H1 (cell line): ENCODE data around the gene ADAM21. TPM values are rescaled to one million over a fixed set of nuclear protein-coding genes. Genes with fewer than 3 reads are reported as not detected.

ENCODE experiments used
- CHD1 ChIP-seq: IDR thresholded peaks from 2 replicates; pipeline ENCODE4 v1.6.1; 2012; ENCODE audit warnings: low read depth, low read length, improper control_type of control experiment
- SIX5 ChIP-seq: IDR thresholded peaks from 2 replicates; pipeline ENCODE4 v1.6.1; 2011; ENCODE audit warnings: mild to moderate bottlenecking, low read depth, low read length
- polyA plus RNA-seq, 7 experiments: library from polyadenylated mRNA; depleted of rRNA in 3 of 7; stranded (reverse) in 5 of 7; unstranded in 2 of 7; fragments of >200 nt in 5 of 7; fragments of 200-250 nt in 2 of 7; gene quantifications; 1 replicate in 5 of 7; 2 replicates in 1 of 7; 4 replicates in 1 of 7; pipeline versions ENCODE4 v1.2.1 to v1.2.3, GENCODE V29; 2011 to 2013; ENCODE audit warnings: missing spikeins in 2 of 7, mixed read lengths in 2 of 7
- total RNA-seq: library from RNA; stranded (reverse); fragmentation: NEBNext Ultra II Directional; extraction: Animal tissue kit (Norgen Biotek cat#: 25700); gene quantifications from 2 replicates; pipeline ENCODE4 v1.2.1, GENCODE V29; 2021

The ADAM21 gene
- total and polyA plus RNA-seq, 2 of the 8 experiments (the other 6 are each of a cell fraction or from before 2014, with no cell fraction given): 0.09 TPM; not detected in 1

- no peak for TF ChIP-seq SIX5
- no peak for TF ChIP-seq CHD1
Measured at GRCh38 chr14:70407621-70408020, 44.4 kb upstream of the ADAM21 start (continued).
